Suprapubic skin (tissue), 4 donors: ENCODE data around the gene CHIT1.

Experiments used
- EP300 ChIP-seq: sonication (generic); formaldehyde crosslinking; IDR thresholded peaks from one replicate; pipeline ENCODE4 v1.6.1; 2017; ENCODE audit warnings: antibody characterized with exemption
- POLR2A ChIP-seq, 2 donors: fragments of 450-650 bp; IDR thresholded peaks; one replicate each; pipeline ENCODE4 v1.6.1; 2017; ENCODE audit warnings: antibody characterized with exemption in 2 of 2, mild to moderate bottlenecking in 2 of 2, moderate library complexity in 2 of 2
- POLR2AphosphoS5 ChIP-seq, 3 donors: sonication (generic); formaldehyde crosslinking; IDR thresholded peaks; one replicate each; pipeline ENCODE4 v1.6.1; 2017; ENCODE audit warnings: antibody characterized with exemption in 3 of 3
- TF ChIP-seq, protein P1 (sequence below), 2 donors: fragments of 200-600 bp in 1 of 2; fragments of 450-650 bp in 1 of 2; sonication (generic) in 1 of 2; IDR thresholded peaks; one replicate each; pipeline ENCODE4 v1.5.1; 2016 to 2019; ENCODE audit warnings: antibody characterized with exemption in 2 of 2, mild to moderate bottlenecking in 1 of 2, moderate library complexity in 1 of 2

DNA sequence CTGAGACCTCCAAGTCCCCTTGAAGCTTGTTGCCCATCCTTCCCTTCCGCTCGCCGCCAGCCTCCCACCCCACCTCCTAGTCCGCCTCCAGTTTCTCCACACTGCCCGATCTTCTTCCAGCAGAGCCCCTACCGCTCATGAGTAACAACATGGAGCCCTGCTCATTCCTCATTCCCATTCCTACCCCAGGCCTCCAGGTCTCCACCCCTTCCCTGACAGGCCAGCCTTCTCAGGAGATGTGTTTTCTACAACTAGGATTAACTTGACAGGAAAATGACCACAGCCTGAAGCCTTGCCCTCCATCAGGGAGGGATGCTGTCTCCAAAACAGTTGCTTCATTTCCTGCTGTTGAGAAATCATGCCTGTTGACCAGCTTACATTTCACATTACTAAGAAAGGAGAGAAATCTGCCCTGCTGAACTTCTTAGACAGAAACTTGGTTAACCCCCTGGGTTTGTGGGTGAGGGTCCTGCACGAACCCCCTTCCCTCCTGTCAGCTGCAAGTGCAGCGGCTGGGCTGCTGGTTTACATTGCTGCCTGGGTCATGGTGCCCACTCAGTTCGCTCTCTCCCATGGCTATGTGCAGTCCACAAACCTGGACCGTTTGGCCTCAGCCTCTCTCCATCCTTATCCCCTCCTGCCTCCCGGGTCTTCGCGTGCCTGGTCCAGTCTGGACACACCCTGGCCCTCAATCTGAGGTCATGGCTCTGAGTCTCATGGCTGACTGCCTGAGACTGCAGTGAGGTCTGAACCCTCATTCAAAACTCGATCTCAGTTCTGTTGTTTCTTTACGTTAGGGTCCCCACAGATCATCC, 26.8 kb downstream of the CHIT1 start:
- TF ChIP-seq, protein P1, sequence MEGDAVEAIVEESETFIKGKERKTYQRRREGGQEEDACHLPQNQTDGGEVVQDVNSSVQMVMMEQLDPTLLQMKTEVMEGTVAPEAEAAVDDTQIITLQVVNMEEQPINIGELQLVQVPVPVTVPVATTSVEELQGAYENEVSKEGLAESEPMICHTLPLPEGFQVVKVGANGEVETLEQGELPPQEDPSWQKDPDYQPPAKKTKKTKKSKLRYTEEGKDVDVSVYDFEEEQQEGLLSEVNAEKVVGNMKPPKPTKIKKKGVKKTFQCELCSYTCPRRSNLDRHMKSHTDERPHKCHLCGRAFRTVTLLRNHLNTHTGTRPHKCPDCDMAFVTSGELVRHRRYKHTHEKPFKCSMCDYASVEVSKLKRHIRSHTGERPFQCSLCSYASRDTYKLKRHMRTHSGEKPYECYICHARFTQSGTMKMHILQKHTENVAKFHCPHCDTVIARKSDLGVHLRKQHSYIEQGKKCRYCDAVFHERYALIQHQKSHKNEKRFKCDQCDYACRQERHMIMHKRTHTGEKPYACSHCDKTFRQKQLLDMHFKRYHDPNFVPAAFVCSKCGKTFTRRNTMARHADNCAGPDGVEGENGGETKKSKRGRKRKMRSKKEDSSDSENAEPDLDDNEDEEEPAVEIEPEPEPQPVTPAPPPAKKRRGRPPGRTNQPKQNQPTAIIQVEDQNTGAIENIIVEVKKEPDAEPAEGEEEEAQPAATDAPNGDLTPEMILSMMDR (IDR thresholded peaks at IDR 0.05) = no peak
- TF ChIP-seq POLR2A (IDR thresholded peaks at IDR 0.05) (no peak), POLR2AphosphoS5 (IDR thresholded peaks at IDR 0.05) (no peak), EP300 (no peak)
